Activated naive CD8-positive, alpha-beta T cell (primary cell): Measurements from ENCODE around the gene ATF3.

Experiments used
- H3K27ac Mint-ChIP-seq: one replicate; pipeline ENCODE4 v1.8.0; 2021; ENCODE audit warnings: mixed read lengths
- H3K27me3 Mint-ChIP-seq: one replicate; pipeline ENCODE4 v1.8.0; 2021; ENCODE audit warnings: mixed read lengths
- H3K36me3 Mint-ChIP-seq: one replicate; pipeline ENCODE4 v1.8.0; 2021; ENCODE audit warnings: mixed read lengths
- H3K4me1 Mint-ChIP-seq: one replicate; pipeline ENCODE4 v1.8.0; 2021; ENCODE audit warnings: low read depth, mixed read lengths
- H3K4me3 Mint-ChIP-seq: one replicate; pipeline ENCODE4 v1.8.0; 2021; ENCODE audit warnings: mild to moderate bottlenecking, mixed read lengths
- H3K9me3 Mint-ChIP-seq: one replicate; pipeline ENCODE4 v1.8.0; 2021; ENCODE audit warnings: low read depth, mixed read lengths

The ATF3 gene

GRCh38 chr1:212582291-212582690, 26.3 kb upstream of the ATF3 start:
- no peaks in the 10 kb centered on the region for H3K36me3 Mint-ChIP-seq
- H3K4me3 Mint-ChIP-seq: no peak overlapping the region
- H3K4me1 Mint-ChIP-seq: no peaks in the 10 kb centered on the region
- peaks cover 12% of the 10 kb centered on the region for H3K27me3 Mint-ChIP-seq
- H3K9me3 Mint-ChIP-seq: no peaks in the 10 kb centered on the region
- H3K27ac Mint-ChIP-seq: no peak overlapping the region

GRCh38 chr1:212582808-212583615, 25.5 kb upstream of the ATF3 start:
- no peaks in the 10 kb centered on the region for H3K36me3 Mint-ChIP-seq
- no peaks in the 10 kb centered on the region for H3K9me3 Mint-ChIP-seq
- H3K4me3 Mint-ChIP-seq: no peak overlapping the region
- no peak overlapping the region for H3K27ac Mint-ChIP-seq
- H3K27me3 Mint-ChIP-seq: peaks cover 9% of the 10 kb centered on the region
- no peaks in the 10 kb centered on the region for H3K4me1 Mint-ChIP-seq

DNA sequence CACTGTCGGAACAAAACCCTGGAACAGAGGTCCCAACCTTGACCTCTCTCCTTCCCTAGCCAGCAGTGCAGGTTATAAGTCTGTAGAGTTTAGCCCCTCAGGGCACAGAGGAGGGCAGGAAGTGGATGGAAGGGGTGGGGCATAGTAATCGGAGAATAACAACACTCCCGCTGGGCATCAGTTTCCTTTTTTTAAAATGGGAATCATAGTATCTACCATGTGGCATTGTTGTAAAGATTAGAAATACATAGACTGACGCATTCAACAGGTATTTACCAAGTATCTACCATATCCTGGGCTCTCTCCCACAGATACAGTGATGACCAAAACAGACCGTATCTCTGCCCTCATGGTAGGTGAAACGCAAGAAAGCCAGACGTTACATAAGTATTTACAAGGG, 24.9 kb upstream of the ATF3 start:
- H3K27me3 Mint-ChIP-seq: peaks cover 6% of the 10 kb centered on the region
- H3K36me3 Mint-ChIP-seq: no peaks in the 10 kb centered on the region
- H3K4me1 Mint-ChIP-seq: no peaks in the 10 kb centered on the region
- no peak overlapping the region for H3K27ac Mint-ChIP-seq
- no peaks in the 10 kb centered on the region for H3K9me3 Mint-ChIP-seq
- no peak overlapping the region for H3K4me3 Mint-ChIP-seq

GRCh38 chr1:212584092-212584886, 24.3 kb upstream of the ATF3 start:
- no peaks in the 10 kb centered on the region for H3K36me3 Mint-ChIP-seq
- no peak overlapping the region for H3K4me3 Mint-ChIP-seq
- H3K27ac Mint-ChIP-seq: no peak overlapping the region
- H3K4me1 Mint-ChIP-seq: no peaks in the 10 kb centered on the region
- H3K9me3 Mint-ChIP-seq: no peaks in the 10 kb centered on the region
- peaks cover 6% of the 10 kb centered on the region for H3K27me3 Mint-ChIP-seq

DNA sequence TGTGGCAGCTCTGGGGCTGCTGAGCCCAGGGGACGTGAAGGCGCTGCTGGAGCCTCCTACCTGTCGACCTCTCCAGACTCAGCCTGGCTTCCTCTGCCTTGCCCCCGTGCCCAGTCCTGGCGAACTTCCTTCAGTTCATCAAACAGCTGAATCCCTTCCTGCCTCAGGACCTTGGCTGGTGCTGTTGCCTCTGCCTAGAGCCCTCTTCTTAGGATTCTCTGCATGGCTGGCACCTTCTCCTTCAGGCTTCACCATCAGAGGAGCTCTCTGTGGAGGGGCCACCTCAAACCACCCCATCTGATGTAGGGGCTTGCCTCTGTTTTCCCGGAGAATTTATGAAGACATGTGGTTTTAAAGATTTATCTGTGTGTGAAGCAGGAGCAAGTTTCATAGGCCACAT, 23.4 kb upstream of the ATF3 start:
- H3K4me1 Mint-ChIP-seq: no peaks in the 10 kb centered on the region
- no peak overlapping the region for H3K27ac Mint-ChIP-seq
- no peaks in the 10 kb centered on the region for H3K36me3 Mint-ChIP-seq
- H3K4me3 Mint-ChIP-seq: no peak overlapping the region
- H3K9me3 Mint-ChIP-seq: no peaks in the 10 kb centered on the region
- H3K27me3 Mint-ChIP-seq: peaks cover 6% of the 10 kb centered on the region

DNA sequence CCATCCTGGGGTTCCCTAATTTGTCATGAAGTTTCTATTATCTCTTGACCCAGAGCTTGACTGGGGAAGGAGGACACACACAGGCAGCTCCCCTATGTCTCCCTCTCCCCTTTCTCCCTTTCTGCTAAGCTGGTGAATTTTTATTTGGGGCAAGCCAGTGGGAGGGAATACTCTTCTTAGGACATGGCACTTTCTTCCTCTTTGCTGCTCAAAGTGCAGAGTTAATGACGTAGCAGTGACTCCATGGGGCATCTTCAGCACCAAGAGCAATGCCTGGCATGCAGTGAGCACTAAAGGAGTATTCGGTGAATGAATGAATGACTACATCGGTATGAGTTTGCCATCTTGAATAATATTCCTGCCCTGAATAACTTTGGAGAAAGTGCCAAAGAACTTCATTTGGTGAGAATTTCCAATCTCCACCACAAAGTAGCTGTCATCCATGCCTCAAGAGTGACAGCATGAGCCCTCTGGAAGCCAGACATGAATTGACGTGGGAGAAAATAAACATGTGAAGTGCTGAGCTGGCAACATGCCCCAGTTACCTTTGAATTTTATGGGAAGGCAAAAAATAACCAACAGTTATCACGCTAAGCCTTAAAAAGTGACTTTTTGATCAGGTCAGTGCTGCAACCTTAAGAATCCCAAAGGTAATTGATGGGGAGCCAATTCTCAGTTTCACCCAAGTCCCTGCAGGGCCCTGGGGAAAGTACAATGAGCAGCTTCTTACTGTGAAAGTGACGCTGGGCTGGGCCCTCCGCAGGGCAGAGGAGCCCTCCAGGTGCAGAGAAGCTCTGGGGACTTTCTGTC, 22.1 kb upstream of the ATF3 start:
- H3K36me3 Mint-ChIP-seq: no peaks in the 10 kb centered on the region
- no peak overlapping the region for H3K27ac Mint-ChIP-seq
- H3K4me3 Mint-ChIP-seq: no peak overlapping the region
- peaks cover 6% of the 10 kb centered on the region for H3K27me3 Mint-ChIP-seq
- H3K4me1 Mint-ChIP-seq: no peaks in the 10 kb centered on the region
- H3K9me3 Mint-ChIP-seq: no peaks in the 10 kb centered on the region

DNA sequence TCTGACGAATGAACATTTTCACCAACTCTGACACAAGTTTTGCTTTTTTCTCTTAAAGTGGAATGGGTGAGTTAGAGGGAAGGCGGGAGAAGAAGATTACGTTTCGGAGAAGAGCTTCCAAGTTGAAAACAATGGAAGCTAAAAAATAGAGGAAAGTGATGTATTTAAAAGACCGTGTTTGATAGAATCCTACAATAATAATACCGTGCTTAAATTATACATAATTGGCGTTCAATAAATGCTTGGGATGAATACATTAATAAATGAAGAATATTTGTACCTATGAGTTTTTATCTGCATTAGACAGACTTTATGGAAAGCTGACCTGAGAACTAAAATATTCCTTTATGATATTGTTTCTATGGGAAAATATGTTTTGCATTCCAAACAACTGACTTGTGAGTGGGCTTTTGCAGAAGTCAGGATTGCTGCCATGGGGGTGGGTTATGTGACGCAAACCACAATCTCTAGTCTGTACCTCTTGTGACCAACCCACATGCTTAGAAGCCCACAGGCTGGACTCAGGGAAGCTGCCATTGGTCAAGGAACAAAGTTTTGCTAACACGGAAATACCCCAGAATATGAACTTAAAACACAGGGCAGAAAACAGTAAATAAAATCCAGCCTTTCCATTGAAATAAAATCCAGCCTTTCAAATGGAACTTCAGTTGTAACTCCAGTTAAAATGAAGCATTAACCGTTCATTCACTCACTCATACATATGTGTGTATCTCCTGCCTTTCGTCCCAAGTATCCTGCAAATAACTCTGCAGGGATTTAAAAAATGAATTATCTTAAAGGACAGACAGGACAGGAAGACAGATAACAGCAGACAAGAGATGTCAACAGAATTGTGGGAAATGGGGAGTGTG, 21.3 kb upstream of the ATF3 start:
- Mint-ChIP-seq H3K27ac (no peak overlapping the region), H3K4me3 (no peak overlapping the region), H3K36me3 (no peaks in the 10 kb centered on the region), H3K27me3 (peaks cover 6% of the 10 kb centered on the region), H3K9me3 (no peaks in the 10 kb centered on the region), H3K4me1 (no peaks in the 10 kb centered on the region)

- Mint-ChIP-seq H3K36me3 (no peaks in the 10 kb centered on the region), H3K27me3 (peaks cover 6% of the 10 kb centered on the region), H3K27ac (no peak overlapping the region), H3K4me1 (no peaks in the 10 kb centered on the region), H3K4me3 (no peak overlapping the region), H3K9me3 (no peaks in the 10 kb centered on the region)
Observed at GRCh38 chr1:212587888-212588510, 20.6 kb upstream of the ATF3 start.

DNA sequence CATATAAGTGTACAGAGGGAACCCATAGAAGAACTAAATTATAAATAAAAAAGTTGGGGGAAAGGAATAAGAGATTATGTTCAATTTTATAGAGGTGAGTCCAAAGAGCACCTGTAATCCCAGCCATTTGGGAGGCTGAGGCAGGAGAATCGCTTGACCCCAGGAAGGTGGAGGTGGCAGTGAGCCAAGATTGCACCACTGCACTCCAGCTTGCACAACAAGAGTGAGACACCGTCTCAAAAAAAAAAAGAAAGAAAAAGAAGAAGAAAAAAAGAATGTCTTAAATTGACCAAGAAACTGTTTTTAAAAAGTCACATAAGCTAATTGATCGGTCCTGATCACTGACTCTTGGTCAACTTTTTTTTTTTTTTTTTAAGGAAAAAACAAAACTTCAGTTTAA, 19.1 kb upstream of the ATF3 start:
- peaks cover 2% of the 10 kb centered on the region for H3K4me1 Mint-ChIP-seq
- peaks cover 6% of the 10 kb centered on the region for H3K27me3 Mint-ChIP-seq
- no peak overlapping the region for H3K4me3 Mint-ChIP-seq
- no peak overlapping the region for H3K27ac Mint-ChIP-seq
- H3K9me3 Mint-ChIP-seq: no peaks in the 10 kb centered on the region
- no peaks in the 10 kb centered on the region for H3K36me3 Mint-ChIP-seq

GRCh38 chr1:212591922-212592321, 16.6 kb upstream of the ATF3 start:
- H3K4me1 Mint-ChIP-seq: peaks cover 20% of the 10 kb centered on the region
- H3K36me3 Mint-ChIP-seq: no peaks in the 10 kb centered on the region
- H3K9me3 Mint-ChIP-seq: no peaks in the 10 kb centered on the region
- H3K4me3 Mint-ChIP-seq: no peak overlapping the region
- H3K27me3 Mint-ChIP-seq: peaks cover 2% of the 10 kb centered on the region
- H3K27ac Mint-ChIP-seq: no peak overlapping the region

- Mint-ChIP-seq H3K27ac (no peak overlapping the region), H3K4me1 (peaks cover 26% of the 10 kb centered on the region), H3K9me3 (no peaks in the 10 kb centered on the region), H3K4me3 (no peak overlapping the region), H3K36me3 (no peaks in the 10 kb centered on the region), H3K27me3 (no peaks in the 10 kb centered on the region)
Observed at GRCh38 chr1:212593821-212594251, 14.7 kb upstream of the ATF3 start.

GRCh38 chr1:212594640-212595039, 13.9 kb upstream of the ATF3 start:
- H3K36me3 Mint-ChIP-seq: no peaks in the 10 kb centered on the region
- H3K27me3 Mint-ChIP-seq: no peaks in the 10 kb centered on the region
- no peak overlapping the region for H3K27ac Mint-ChIP-seq
- no peaks in the 10 kb centered on the region for H3K9me3 Mint-ChIP-seq
- no peak overlapping the region for H3K4me3 Mint-ChIP-seq
- H3K4me1 Mint-ChIP-seq: peaks cover 26% of the 10 kb centered on the region

DNA sequence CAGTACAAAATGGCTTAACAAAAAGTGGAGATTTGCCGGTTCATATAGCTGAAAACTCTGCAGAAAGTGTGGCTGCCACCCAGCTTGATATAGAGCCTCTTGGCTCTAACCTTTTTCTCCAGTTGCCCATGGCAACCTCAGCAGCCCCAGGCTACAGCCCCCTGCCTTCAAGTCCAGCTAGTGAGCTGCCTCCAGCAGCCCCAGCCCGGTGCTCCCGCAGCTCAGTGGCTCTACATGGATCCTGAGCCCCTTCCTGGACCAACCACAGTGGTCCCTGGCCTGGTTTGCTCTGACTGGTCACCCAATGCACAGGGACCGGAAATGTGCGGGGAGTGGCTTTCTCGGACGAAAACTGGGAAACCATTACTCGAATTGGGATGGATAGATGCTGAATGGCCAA, 13.3 kb upstream of the ATF3 start:
- Mint-ChIP-seq H3K36me3 (no peaks in the 10 kb centered on the region), H3K4me1 (peaks cover 26% of the 10 kb centered on the region), H3K9me3 (no peaks in the 10 kb centered on the region), H3K27ac (peak overlapping the region; percentile 96), H3K27me3 (peaks cover under 1% of the 10 kb centered on the region), H3K4me3 (no peak overlapping the region)
